ENCODE results near the gene CRMP1. TPM values are rescaled to one million over a fixed set of nuclear protein-coding genes. Genes with fewer than 3 reads are reported as not detected.

CRMP1 gene
- total and polyA plus RNA-seq, 8 donors: 5.2 to 76.2 (median 64.0) TPM

GRCh38 chr4:5797866-5798265 lies 95.0 kb downstream of the CRMP1 start:
- no peaks in the 10 kb centered on the region for H3K4me1 ChIP-seq
- H3K27me3 ChIP-seq: no peaks in the 10 kb centered on the region
- DNase-seq: no peak
- H3K9me3 ChIP-seq: no peaks in the 10 kb centered on the region
- TF ChIP-seq CTCF (IDR thresholded peaks at IDR 0.05): no peak
- H3K36me3 ChIP-seq: peaks cover 0 to 21% of the 10 kb centered on the region in 2 donors
- H3K27ac ChIP-seq: no peak overlapping the region
- no peak overlapping the region for H3K4me3 ChIP-seq
- intact Hi-C loops (cut with DNase I): no loop called here
- ATAC-seq: no peak

DNA sequence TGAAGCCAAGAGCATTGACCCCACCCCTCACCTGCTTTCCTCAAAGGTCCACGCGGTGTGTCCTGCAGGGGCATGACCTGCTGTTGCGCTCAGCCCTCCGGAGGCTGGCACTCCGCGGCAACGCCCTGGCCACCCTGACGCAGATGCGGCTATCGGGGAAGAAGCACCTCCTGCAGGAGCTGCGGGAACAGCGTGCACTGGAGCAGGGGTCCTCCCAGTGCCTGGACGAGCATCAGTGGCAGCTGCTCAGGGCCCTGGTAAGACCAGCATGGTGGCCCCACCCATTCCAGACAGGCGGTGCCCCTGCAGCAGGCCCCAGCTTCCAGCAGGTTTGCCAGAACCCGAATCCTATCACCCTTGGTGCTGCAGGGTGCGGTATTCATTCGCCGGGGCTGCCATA lies 95.9 kb downstream of the CRMP1 start:
- no peak for TF ChIP-seq CTCF (IDR thresholded peaks at IDR 0.05)
- no peaks in the 10 kb centered on the region for H3K9me3 ChIP-seq
- H3K27me3 ChIP-seq: no peaks in the 10 kb centered on the region
- no peak for DNase-seq
- no peaks in the 10 kb centered on the region for H3K4me1 ChIP-seq
- no peak for ATAC-seq
- intact Hi-C loops (cut with DNase I): no loop called here
- H3K4me3 ChIP-seq: no peak overlapping the region
- peaks cover 0 to 21% of the 10 kb centered on the region in 2 donors for H3K36me3 ChIP-seq
- H3K27ac ChIP-seq: no peak overlapping the region

GRCh38 chr4:5795580-5795979 lies 97.3 kb downstream of the CRMP1 start:
- no peak for TF ChIP-seq CTCF (IDR thresholded peaks at IDR 0.05)
- Histone ChIP-seq H3K4me3 (no peak overlapping the region), H3K4me1 (no peaks in the 10 kb centered on the region), H3K36me3 (peaks cover 0 to 21% of the 10 kb centered on the region in 2 donors), H3K9me3 (no peaks in the 10 kb centered on the region), H3K27ac (no peak overlapping the region), H3K27me3 (no peaks in the 10 kb centered on the region)
- intact Hi-C loops (cut with DNase I): no loop called here
- ATAC-seq (no peak), DNase-seq (no peak)

DNA sequence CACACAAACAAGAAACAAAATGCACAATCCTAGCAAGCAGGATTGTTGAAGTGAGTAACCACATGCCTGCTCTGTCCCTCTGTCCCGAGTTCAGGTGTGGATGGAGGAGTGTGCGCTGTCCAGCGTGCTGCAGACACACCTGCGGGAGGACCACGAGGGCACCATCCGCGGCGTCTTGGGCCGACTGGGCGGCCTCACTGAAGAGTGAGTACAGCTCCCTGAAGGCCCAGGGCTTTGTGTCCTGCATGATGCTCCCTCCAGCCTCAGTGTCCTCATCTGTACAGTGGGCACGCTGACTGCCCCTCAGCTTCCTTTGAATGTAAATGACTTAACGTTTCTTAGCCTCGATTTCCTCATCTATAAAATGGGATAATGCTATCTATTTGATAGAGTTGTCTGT lies 99.4 kb downstream of the CRMP1 start:
- no peak overlapping the region for H3K27ac ChIP-seq
- DNase-seq (no peak), ATAC-seq (no peak)
- intact Hi-C loops (cut with DNase I): no loop called here
- TF ChIP-seq CTCF (IDR thresholded peaks at IDR 0.05): no peak
- H3K9me3 ChIP-seq: no peaks in the 10 kb centered on the region
- H3K4me3 ChIP-seq: no peak overlapping the region
- peaks cover 0 to 16% of the 10 kb centered on the region in 2 donors for H3K36me3 ChIP-seq
- no peaks in the 10 kb centered on the region for H3K27me3 ChIP-seq
- no peaks in the 10 kb centered on the region for H3K4me1 ChIP-seq

DNA sequence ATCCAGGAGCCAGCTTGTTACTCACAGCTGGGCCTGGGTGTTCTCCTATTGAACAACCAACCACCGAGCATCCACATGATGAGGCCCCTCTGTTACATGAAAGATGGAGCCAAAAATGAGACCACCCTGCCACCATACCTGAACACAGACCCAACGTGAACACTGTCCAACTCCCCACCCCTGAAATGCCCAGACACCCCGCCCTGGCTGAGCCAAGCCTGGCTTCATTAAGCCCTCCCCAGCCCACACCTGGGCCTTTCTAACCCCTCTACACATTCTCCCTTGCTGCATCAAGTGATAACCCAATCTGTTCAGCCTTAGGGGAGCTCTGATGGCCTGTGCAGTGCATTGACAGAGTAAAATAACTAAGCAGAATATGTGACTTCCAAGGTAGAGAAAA lies 101.2 kb downstream of the CRMP1 start:
- Histone ChIP-seq H3K27ac (no peak overlapping the region), H3K4me1 (no peaks in the 10 kb centered on the region), H3K27me3 (no peaks in the 10 kb centered on the region), H3K36me3 (peaks cover 0 to 11% of the 10 kb centered on the region in 2 donors), H3K4me3 (no peak overlapping the region), H3K9me3 (no peaks in the 10 kb centered on the region)
- no peak for TF ChIP-seq CTCF (IDR thresholded peaks at IDR 0.05)
- intact Hi-C loops (cut with DNase I): no loop called here
- no peak for ATAC-seq
- DNase-seq: no peak

Measured in left lung (tissue), 10 donors.